ENCODE measurements around the gene BPIFB6. TPM values are rescaled to one million over a fixed set of nuclear protein-coding genes. Genes with fewer than 3 reads are reported as not detected.

The BPIFB6 gene
- total RNA-seq, 1 experiment from 2014 or later = not detected

- intact Hi-C loops (cut with micrococcal nuclease) = no loop called here
- no peaks in the 10 kb centered on the region for H3K79me2 ChIP-seq (ENCODE audit: low read length)
- no peak overlapping the region for H2AFZ ChIP-seq (ENCODE audit: low read length)
- no peaks in the 10 kb centered on the region for H3K9me3 ChIP-seq (ENCODE audit: low read length)
- no peaks in the 10 kb centered on the region for H4K20me1 ChIP-seq (ENCODE audit: low read length)
- no peak overlapping the region for H3K27ac ChIP-seq (ENCODE audit: low read length)
- H3K4me1 ChIP-seq (ENCODE audit: insufficient read depth, low read length) = no peaks in the 10 kb centered on the region
- peaks cover 73% of the 10 kb centered on the region for H3K27me3 ChIP-seq (ENCODE audit: low read length)
- H3K9ac ChIP-seq (ENCODE audit: low read length) = no peak overlapping the region
- no TSS peak for BruUV-seq (replicated peaks)
- ChIA-PET CTCF (no interaction called here), POLR2A (ENCODE audit: unreplicated experiment) (no interaction called here)
- no peak overlapping the region for H3K4me2 ChIP-seq (ENCODE audit: low read length)
- DNase-seq (no peak), ATAC-seq (no peak)
- no peaks in the 10 kb centered on the region for H3F3A ChIP-seq (ENCODE audit: low read length, unreplicated experiment)
- no peak overlapping the region for H3K4me3 ChIP-seq (ENCODE audit: low read length)
- no peak for TF ChIP-seq EZH2phosphoT487 (IDR thresholded peaks at IDR 0.05; ENCODE audit: borderline replicate concordance, low read length)
- H3K36me3 ChIP-seq (ENCODE audit: low read depth, low read length) = no peaks in the 10 kb centered on the region
- H3K9me2 ChIP-seq (replicated peaks; ENCODE audit: low read length) = no peaks in the 10 kb centered on the region
Observed at GRCh38 chr20:33013701-33014326, 17.6 kb upstream of the BPIFB6 start.

- no TSS peak for BruUV-seq (replicated peaks)
- Histone ChIP-seq H3K27ac (ENCODE audit: low read length) (no peak overlapping the region), H2AFZ (ENCODE audit: low read length) (no peak overlapping the region), H3K4me2 (ENCODE audit: low read length) (no peak overlapping the region), H3K9ac (ENCODE audit: low read length) (no peak overlapping the region), H3K36me3 (ENCODE audit: low read depth, low read length) (no peaks in the 10 kb centered on the region), H3K4me3 (ENCODE audit: low read length) (no peak overlapping the region), H3K79me2 (ENCODE audit: low read length) (no peaks in the 10 kb centered on the region), H3F3A (ENCODE audit: low read length, unreplicated experiment) (no peaks in the 10 kb centered on the region), H3K9me2 (replicated peaks; ENCODE audit: low read length) (no peaks in the 10 kb centered on the region), H3K27me3 (ENCODE audit: low read length) (peaks cover 73% of the 10 kb centered on the region), H3K9me3 (ENCODE audit: low read length) (no peaks in the 10 kb centered on the region), H4K20me1 (ENCODE audit: low read length) (no peaks in the 10 kb centered on the region), H3K4me1 (ENCODE audit: insufficient read depth, low read length) (no peaks in the 10 kb centered on the region)
- POLR2A ChIA-PET (ENCODE audit: unreplicated experiment) = no interaction called here
- TF ChIP-seq EZH2 (IDR thresholded peaks at IDR 0.05; ENCODE audit: low read length, unreplicated experiment) (no peak), CTCF (conservative IDR thresholded peaks at IDR 0.05; ENCODE audit: low read depth, low read length) (no peak), EZH2phosphoT487 (IDR thresholded peaks at IDR 0.05; ENCODE audit: borderline replicate concordance, low read length) (no peak)
- ATAC-seq (no peak), DNase-seq (no peak)
- CTCF ChIA-PET = no interaction called here
- intact Hi-C loops (cut with micrococcal nuclease) = no loop called here
Observed at GRCh38 chr20:33014336-33015113, 16.9 kb upstream of the BPIFB6 start.

DNA sequence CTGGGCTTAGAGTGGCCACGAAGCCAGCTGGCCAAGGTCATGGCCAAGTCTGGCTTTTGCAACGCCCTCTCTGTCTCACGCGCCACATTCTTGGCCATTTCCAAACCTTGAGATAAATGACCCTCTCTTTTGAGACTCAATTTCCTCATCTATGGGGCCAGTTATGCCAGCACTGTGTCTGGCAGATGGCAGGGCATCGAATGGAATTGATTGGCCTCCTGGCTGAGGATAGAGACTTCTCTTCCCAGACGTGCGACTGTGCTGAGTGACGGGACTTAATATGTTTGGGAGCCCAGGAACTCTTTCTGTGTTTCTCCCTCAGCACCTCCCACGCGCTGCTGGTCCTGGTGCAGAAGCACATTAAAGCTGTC lies 16.3 kb upstream of the BPIFB6 start:
- H3K27ac ChIP-seq (ENCODE audit: low read length) = no peak overlapping the region
- DNase-seq (no peak), ATAC-seq (no peak)
- H2AFZ ChIP-seq (ENCODE audit: low read length) = no peak overlapping the region
- no peaks in the 10 kb centered on the region for H3K4me1 ChIP-seq (ENCODE audit: insufficient read depth, low read length)
- H3K4me2 ChIP-seq (ENCODE audit: low read length) = no peak overlapping the region
- no peaks in the 10 kb centered on the region for H3F3A ChIP-seq (ENCODE audit: low read length, unreplicated experiment)
- POLR2A ChIA-PET (ENCODE audit: unreplicated experiment) = no interaction called here
- no peaks in the 10 kb centered on the region for H3K9me2 ChIP-seq (replicated peaks; ENCODE audit: low read length)
- H3K4me3 ChIP-seq (ENCODE audit: low read length) = no peak overlapping the region
- H3K79me2 ChIP-seq (ENCODE audit: low read length) = no peaks in the 10 kb centered on the region
- TF ChIP-seq EZH2 (IDR thresholded peaks at IDR 0.05; ENCODE audit: low read length, unreplicated experiment) (no peak), EZH2phosphoT487 (IDR thresholded peaks at IDR 0.05; ENCODE audit: borderline replicate concordance, low read length) (no peak), CTCF (conservative IDR thresholded peaks at IDR 0.05; ENCODE audit: low read depth, low read length) (no peak)
- H4K20me1 ChIP-seq (ENCODE audit: low read length) = no peaks in the 10 kb centered on the region
- no TSS peak for BruUV-seq (replicated peaks)
- CTCF ChIA-PET = no interaction called here
- no peak overlapping the region for H3K9ac ChIP-seq (ENCODE audit: low read length)
- H3K36me3 ChIP-seq (ENCODE audit: low read depth, low read length) = no peaks in the 10 kb centered on the region
- H3K9me3 ChIP-seq (ENCODE audit: low read length) = no peaks in the 10 kb centered on the region
- peaks cover 73% of the 10 kb centered on the region for H3K27me3 ChIP-seq (ENCODE audit: low read length)
- intact Hi-C loops (cut with micrococcal nuclease) = no loop called here

All from PC-3 (cell line).